ENCODE results near the gene ALPI. TPM values are rescaled to one million over a fixed set of nuclear protein-coding genes. Genes with fewer than 3 reads are reported as not detected.

Gene ALPI
- total RNA-seq (2022; extraction: Qiagen RNA extraction), result 0.05 TPM in 2 of 5 replicates, not detected in the others

DNA sequence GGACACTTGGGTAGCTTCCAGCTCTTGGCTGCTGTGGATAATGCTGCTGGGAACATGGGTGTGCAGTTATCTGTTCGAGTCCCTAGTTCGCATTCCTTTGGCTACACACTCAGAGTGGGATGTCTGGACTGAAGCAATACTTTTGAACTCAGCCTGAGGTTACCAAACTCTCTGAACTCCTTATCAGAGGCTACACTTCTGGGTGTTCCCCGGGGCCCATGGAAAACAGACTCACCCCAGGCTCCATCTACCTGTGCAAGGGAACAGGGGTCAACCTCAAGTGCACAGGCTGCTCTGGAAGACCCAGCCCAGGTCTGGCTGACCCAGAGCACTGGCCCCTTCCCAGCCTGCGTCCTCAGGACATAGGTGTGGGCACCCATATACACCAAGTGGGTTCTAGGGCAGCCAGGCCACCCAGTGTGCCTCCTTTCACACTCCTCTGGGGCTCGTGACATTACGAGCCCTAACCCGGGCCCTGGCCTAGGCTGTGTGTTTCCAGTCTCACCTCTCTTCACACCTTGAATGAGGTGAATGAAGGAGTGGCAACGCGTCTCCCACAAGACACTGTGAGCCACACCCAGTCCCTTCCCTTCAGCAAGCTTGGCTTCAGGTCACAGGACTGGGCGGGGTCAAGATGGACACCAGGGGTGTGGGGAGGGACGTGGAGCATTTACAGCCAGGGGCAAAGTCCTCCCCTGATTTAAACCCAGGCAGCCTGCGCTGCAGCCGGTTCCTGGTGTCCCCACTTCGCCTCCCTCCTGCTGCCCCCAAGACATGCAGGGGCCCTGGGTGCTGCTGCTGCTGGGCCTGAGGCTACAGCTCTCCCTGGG is at the start of gene ALPI:
ALPI (plus strand) TSS at position 728 of the 830 bp plus-strand sequence; CDS start at position 775, 47 bp downstream.

GRCh38 chr2:232406556-232407310 is 49.2 kb upstream of the ALPI start, which contains the start of gene ALPG:
Gene ALPG, plus strand, starts transcription at chr2:232406844. Its CDS starts 51 bp downstream, at chr2:232406895.

GRCh38 chr2:232487385-232488096 is 31.6 kb downstream of the ALPI start, which contains the start of gene ECEL1:
Gene ECEL1, minus strand, starts transcription at chr2:232487834. Its CDS starts 1,181 bp downstream, at chr2:232486653.

Other genes starting within 250 kb of the ALPI start
- 9.3 to 13.2 TPM (median 12.1 TPM) in 5 replicates for gene ALPP, start 77.4 kb upstream of the ALPI start, total RNA-seq (2022; extraction: Qiagen RNA extraction)
- 0.31 to 0.38 TPM (median 0.36 TPM) in 5 replicates for gene ALPG, start 49.3 kb upstream of the ALPI start, total RNA-seq (2022; extraction: Qiagen RNA extraction)
- gene ECEL1, start 31.7 kb downstream of the ALPI start, total RNA-seq (2022; extraction: Qiagen RNA extraction), result 0.09 to 0.37 TPM (median 0.15 TPM) in 5 replicates
- 0.06 to 0.18 TPM (median 0.15 TPM) in 5 replicates for gene PRSS56, start 64.2 kb downstream of the ALPI start, total RNA-seq (2022; extraction: Qiagen RNA extraction)
- gene CHRND, start 70.0 kb downstream of the ALPI start, total RNA-seq (2022; extraction: Qiagen RNA extraction), result not detected in 5 replicates
- not detected in 5 replicates for gene CHRNG, start 83.5 kb downstream of the ALPI start, total RNA-seq (2022; extraction: Qiagen RNA extraction)
- 3.4 to 5.6 TPM (median 4.6 TPM) in 5 replicates for gene TIGD1, start 94.4 kb downstream of the ALPI start, total RNA-seq (2022; extraction: Qiagen RNA extraction)
- 82.3 to 175 TPM (median 87.7 TPM) in 5 replicates for gene EIF4E2, start 94.5 kb downstream of the ALPI start, total RNA-seq (2022; extraction: Qiagen RNA extraction)
- 3.3 to 5.0 TPM (median 4.3 TPM) in 5 replicates for gene EFHD1, start 177.5 kb downstream of the ALPI start, total RNA-seq (2022; extraction: Qiagen RNA extraction)
- gene GIGYF2, start 241.2 kb downstream of the ALPI start, total RNA-seq (2022; extraction: Qiagen RNA extraction), result 24.9 to 36.9 TPM (median 26.2 TPM) in 5 replicates